HCT116 (cell line): ENCODE results near the gene CHSY3.

Experiments
- EZH2phosphoT487 ChIP-seq: fragments of 200-600 bp; IDR thresholded peaks from 2 replicates; pipeline ENCODE4 v1.6.1; 2018; ENCODE audit warnings: antibody characterized with exemption, borderline replicate concordance
- POLR2A ChIP-seq: IDR thresholded peaks from 2 replicates; pipeline ENCODE4 v1.7.0; 2011; ENCODE audit warnings: borderline replicate concordance; ENCODE audit not compliant: insufficient read depth, insufficient read length; ENCODE audit errors: extremely low read depth

DNA sequence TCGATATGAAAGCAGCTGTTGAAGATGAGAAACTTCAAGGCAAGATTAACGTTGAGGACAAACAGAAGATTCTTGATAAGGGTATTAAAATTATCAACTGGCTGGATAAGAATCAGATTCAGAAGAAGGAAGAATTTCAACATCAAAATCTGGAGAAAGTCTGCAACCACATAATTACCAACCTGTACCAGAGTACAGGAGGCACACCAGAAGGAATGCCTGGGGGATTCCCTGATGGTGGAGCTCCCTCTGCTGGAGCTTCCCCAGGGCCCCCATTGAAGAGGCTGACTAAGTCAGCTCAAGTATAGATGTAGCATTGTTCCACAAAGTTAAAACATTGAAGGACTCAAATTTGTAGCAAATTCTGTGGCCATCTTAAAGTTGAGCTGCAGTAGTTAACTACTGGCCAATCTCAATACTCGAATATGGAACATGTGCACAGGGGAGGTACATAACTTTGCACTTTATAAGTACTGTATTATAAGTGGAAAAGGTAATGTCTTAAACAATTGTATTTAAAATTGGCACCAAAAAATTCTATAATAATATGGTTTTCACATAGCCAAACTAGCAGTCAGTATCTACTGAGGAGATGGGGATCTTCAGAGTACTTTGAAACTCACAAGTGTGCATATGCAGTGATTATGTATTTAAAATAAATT is 237.5 kb downstream of the CHSY3 start:
- TF ChIP-seq EZH2phosphoT487 (no peak), POLR2A (no peak)
